ENCODE results near the gene ZSWIM5.
"Not testable (repeated sequence)": the region's sequence is repeated elsewhere in the genome, so short reads cannot be mapped to it uniquely, and the experiment has no call there.

ZSWIM5 gene

GRCh38 chr1:45094371-45094770 lies 112.0 kb downstream of the ZSWIM5 start:
- not testable (repeated sequence) for DNase-seq (ENCODE audit: low read depth in 2 of 2)

DNA sequence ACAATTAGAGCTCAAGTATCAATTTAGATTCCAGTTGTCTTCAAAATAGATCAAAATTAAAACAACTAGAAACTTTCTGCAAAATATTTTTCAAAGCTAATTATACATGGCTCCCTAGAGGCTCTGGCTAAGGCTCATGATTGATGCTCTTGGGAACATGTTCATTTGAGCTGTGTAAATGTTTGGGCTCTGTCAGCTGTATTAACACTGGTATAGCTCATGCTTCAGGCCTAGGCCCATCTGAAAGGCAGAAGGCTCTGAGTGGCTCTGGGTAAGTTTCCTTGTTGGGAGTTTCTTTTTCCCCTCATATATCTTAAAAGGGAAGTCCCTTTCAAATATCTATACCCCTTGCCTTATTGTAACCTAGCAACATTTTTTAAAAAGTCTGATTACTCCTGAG lies 113.1 kb downstream of the ZSWIM5 start:
- no peak for DNase-seq (ENCODE audit: low read depth in 2 of 2)

GRCh38 chr1:45089711-45090110 lies 116.7 kb downstream of the ZSWIM5 start:
- no peak for DNase-seq (ENCODE audit: low read depth in 2 of 2)

DNA sequence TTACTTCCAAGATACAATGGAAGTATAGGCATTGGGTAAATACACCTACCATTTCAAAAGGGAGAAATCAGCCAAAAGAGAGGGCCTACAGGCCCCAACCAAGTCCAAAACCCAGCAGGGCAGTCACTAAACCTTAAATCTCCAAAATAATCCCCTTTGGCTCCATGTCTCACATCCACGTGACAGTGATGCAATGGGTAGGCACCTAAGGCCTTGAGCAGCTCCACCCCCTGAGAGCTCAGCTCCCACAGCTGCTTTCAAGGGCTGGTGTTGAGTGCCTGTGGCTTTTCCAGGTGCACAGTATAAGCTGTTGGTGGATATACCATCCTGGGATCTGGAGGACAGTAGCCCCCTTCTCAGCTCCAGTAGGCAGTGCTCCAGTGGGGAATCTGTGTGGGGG lies 121.8 kb downstream of the ZSWIM5 start:
- DNase-seq (ENCODE audit: low read depth in 2 of 2), result no peak

DNA sequence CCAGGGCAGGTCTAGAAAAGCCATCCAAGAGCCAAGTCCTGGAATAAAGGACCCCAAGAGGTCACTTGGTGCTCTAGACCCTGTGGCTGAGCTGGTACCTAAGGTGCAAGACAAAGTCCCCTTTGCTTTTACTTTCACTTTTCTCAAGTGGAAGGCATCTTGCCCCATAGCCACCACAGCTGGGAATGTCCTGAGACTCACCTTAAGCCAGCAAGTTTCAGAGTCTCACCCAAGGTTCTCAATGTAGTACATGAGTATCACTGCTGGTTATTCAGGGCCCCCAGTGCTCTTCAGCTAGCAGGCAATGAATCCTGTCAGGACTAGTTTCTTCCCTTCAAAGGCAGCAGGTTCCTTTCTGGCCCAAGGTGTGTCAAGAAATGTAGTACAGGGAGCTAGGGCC lies 126.9 kb downstream of the ZSWIM5 start:
- no peak for DNase-seq (ENCODE audit: low read depth in 2 of 2)

- not testable (repeated sequence) for DNase-seq (ENCODE audit: low read depth in 2 of 2)
Measured at GRCh38 chr1:45076959-45077358, 129.4 kb downstream of the ZSWIM5 start.

DNA sequence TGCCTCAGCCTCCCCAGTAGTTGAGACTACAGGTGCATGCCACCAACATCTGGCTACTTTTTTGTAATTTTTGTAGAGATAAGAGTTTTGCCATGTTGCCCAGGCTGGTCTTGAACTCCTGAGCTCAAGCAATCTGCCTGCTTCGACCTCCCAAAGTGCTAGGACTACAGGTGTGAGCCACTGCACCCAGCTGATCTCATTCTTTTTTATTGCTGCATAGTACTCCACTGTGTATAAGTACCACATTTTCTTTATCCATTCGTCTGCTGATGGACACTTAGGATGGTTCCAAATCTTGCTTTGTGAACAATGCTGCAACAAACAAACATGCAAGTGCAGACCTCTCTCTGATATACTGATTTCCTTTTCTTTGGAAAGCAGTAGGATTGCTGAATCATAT lies 134.8 kb downstream of the ZSWIM5 start:
- no peak for DNase-seq (ENCODE audit: low read depth in 2 of 2)

DNA sequence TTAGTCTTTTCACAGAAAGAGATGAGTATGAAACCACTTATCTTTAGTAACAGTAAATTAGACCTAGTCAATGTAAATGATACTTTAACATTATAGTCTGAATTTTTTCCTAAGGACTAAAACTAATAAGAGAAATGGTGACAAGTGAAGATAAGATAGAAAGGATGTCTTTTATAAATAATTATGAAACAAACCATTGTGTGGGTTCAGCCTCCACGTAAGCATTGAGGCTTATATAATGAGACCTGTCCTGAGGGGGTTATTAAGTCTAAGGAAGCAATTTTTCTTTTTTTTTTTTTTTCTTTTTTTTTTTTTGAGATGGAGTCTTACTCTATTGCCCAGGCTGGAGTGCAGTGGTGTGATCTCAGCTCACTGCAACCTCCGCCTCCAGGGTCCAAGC lies 138.6 kb downstream of the ZSWIM5 start:
- no peak for DNase-seq (ENCODE audit: low read depth in 2 of 2)

DNA sequence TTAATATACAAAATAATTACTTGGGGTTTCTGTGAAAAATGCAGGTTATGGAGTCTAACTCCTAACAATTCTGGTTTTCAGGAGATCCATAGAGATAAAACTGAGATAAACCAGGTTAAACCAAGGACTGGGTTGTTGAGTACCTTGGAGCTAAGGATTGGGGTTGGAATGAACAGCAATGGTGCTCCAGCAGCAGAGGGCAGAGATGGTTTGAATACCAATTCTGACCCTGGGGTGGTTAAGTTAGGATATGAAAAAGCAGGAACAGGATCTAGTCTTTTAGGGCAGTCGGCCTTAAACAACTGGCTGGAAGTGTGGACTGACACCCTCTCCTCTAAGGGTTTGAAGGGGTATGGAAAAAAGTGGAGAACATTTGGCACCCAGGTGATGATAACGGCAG lies 141.3 kb downstream of the ZSWIM5 start:
- DNase-seq (ENCODE audit: low read depth in 2 of 2), result no peak

DNA sequence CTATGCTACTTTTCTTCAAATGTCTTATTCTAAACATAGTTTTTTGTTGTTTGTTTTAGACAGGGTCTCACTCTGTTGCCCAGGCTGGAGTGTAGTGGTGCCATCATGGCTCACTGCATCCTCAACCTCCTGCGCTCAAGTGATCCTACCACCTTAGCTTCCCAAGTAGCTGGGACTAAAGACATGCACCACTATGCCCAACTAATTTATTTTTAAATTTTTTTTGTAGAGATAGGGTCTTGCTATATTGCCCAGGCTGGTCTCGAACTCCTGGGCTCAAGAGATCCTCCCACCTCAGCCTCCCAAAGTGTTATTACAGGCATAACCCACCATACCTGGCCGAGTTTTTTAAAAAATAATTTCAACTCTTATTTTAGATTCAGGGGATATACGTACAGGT lies 143.9 kb downstream of the ZSWIM5 start:
- not testable (repeated sequence) for DNase-seq (ENCODE audit: low read depth in 2 of 2)

GRCh38 chr1:45059829-45060228 lies 146.6 kb downstream of the ZSWIM5 start:
- no peak for DNase-seq (ENCODE audit: low read depth in 2 of 2)

DNA sequence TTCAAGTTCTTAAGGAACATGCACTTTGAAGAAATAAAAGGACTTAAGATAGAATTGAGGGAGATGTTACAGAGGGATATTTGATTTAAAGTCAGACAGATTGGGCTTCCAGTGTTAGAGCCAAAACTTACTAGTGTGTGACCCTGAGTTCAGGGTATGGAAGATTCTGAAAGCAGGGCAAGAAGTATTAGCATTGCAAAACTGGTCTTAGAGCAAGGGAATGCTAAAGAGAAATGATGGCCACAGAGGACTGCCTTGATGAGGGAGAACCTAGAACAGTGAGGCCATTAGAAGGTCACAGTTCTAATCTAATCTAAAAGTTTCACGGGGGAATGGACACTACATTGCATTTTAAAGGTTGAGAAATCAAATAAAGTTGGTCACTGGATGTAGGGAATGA lies 148.9 kb downstream of the ZSWIM5 start:
- DNase-seq (ENCODE audit: low read depth in 2 of 2), result no peak

DNA sequence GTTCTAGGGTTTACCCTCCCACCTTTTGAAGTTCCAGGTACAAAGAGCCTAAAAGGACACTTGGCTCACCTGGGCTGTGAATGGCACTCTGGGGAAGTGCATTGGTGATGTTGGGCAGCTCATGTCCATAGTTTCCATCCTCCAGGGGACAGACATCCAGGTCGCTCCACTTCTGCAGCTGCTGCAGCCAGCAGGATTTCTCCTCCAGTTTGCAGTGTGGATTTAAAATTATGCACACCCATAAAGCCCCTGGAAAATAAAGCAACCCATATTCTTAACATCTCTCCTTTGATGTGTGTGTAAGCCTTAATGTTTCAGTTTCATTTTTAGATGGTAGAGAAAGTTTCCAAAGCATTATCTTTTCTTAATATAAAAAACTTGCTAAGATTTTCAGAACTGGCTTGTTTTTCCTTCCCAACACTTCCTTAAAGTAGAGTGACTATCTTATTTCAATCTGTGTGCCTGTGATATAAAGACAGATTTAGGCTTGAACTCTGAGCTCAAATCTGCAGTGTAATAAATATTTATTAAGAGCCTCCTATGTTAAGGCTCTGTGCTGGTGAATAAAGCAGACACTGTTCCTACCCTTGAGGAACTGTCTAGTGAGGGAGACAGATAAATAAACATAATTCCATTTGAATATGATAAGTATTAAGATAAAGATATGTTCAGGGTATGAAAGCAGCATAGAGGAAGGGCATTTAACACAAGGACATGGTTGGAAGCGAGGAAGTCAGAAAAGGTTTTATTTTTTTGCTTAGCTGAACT lies 155.2 kb downstream of the ZSWIM5 start:
- DNase-seq (ENCODE audit: low read depth in 2 of 2), result no peak

DNA sequence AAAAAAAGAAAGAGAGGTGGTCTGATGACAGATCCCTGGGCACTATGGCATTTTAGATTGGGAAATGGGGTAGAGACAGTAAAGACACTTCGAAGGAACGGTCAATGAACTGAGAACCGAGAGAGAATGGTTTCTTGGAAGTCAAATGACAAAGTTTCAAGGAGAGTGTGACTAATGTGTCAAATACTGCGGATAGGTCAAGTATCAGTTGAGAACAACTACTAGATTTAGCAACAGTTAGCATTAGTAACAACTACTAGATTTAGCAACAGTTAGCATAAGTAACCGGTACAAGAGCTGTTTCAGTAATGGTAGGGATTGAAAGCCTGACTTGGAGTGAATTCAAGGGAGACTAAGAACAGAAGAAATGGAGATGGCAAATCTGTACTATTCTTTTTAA lies 159.4 kb downstream of the ZSWIM5 start:
- DNase-seq (ENCODE audit: low read depth in 2 of 2), result no peak

GRCh38 chr1:45044916-45045315 lies 161.5 kb downstream of the ZSWIM5 start:
- DNase-seq (ENCODE audit: low read depth in 2 of 2), result no peak

DNA sequence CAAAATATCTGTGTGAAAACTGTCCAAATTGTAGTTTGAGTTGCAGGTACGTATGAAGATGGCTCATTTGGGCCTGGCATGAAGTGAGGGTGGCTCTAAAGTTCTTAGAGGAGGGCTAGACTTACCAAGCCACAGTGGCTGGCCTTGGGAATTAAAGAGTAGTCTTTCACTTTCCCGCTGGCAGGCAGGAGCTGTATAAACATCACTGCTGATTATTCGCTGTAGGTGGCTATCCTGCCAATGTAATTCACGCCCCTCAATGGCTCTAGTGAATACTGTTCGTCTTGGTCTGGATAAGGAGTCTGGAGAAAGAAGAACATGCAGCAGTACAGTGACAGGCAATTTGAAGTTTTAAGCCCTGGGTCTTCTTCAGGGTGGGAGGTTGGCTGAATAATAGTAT lies 163.3 kb downstream of the ZSWIM5 start:
- DNase-seq (ENCODE audit: low read depth in 2 of 2), result no peak

GRCh38 chr1:45040297-45040696 lies 166.1 kb downstream of the ZSWIM5 start:
- no peak for DNase-seq (ENCODE audit: low read depth in 2 of 2)

DNA sequence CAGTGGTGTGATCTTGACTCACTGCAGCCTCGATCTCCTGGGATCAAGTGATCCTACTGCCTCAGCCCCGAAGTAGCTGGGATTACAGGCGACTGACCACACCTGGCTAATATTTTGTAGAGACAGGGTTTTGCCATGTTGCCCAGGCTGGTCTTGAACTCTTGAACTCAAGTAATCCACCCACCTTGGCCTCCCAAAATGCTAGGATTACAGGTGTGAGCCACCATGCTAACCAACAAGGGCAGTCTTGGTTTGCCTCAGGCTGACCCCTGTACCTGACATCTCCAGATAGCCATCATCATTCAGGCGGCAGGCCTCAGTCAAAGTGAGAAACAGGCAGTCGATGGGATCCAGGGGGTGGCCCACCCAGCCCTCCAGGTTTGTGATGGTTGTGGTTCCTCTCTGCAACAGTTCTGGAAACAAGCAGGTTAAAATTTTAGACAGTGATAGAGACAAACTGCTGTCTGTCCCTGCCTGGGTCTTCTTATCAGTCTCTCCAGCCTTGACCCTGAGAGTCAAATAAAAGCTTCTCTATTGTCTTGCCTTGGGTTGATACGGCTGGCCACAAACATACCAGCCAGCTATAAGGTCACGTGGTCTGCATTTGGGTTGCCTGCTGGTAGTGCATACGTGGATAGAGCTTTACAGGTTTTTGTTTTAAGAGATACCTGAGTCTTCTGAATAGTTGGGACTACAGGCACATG lies 167.6 kb downstream of the ZSWIM5 start:
- no peak for DNase-seq (ENCODE audit: low read depth in 2 of 2)

GRCh38 chr1:45038240-45038639 lies 168.2 kb downstream of the ZSWIM5 start:
- no peak for DNase-seq (ENCODE audit: low read depth in 2 of 2)

- DNase-seq (ENCODE audit: low read depth in 2 of 2), result no peak
Measured at GRCh38 chr1:45037456-45037855, 168.9 kb downstream of the ZSWIM5 start.

GRCh38 chr1:45035631-45036301 lies 170.6 kb downstream of the ZSWIM5 start:
- DNase-seq (ENCODE audit: low read depth in 2 of 2), result no peak

DNA sequence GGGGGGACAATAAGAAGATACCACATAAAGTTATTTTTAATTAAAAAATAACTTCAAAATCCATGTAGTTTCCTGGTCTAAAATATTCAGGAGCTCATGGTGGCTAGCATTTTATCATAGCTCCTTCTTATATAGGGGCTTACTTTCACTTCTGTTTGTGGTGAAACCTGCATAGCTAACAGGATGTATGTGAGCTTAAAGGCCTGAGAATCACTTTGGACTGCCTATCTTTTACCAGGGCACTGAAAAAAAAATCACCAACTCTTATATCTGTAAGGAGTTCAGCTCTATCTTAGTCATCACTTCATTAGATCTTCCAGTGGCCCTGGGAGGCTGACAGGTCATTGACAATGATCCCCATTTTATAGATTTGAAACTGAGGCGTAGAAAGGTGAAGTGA lies 173.0 kb downstream of the ZSWIM5 start:
- no peak for DNase-seq (ENCODE audit: low read depth in 2 of 2)

- no peak for DNase-seq (ENCODE audit: low read depth in 2 of 2)
Measured at GRCh38 chr1:45032837-45033236, 173.6 kb downstream of the ZSWIM5 start.

Data from stimulated activated CD8-positive, alpha-beta memory T cell treated with anti-CD3 and anti-CD28 coated beads, Interleukin-2, amount 100 ng/mL, for 48 hours (primary cell).